Breast epithelium (tissue), 4 donors: Measurements from ENCODE around the gene FBXO22. TPM values are rescaled to one million over a fixed set of nuclear protein-coding genes. Genes with fewer than 3 reads are reported as not detected.

Experiments
- DNase-seq, 2 donors: peaks; one replicate each; pipeline ENCODE4 v3.0.0-alpha.2; 2019; ENCODE audit warnings: low spot score in 2 of 2
- H3K27ac ChIP-seq, 2 donors: fragments of 200-600 bp; sonication (generic) in 1 of 2; one replicate each; pipeline ENCODE4 v1.5.1; 2016 to 2019; ENCODE audit warnings: mild to moderate bottlenecking in 1 of 2
- H3K27me3 ChIP-seq, 2 donors: fragments of 200-600 bp; sonication (generic) in 1 of 2; one replicate each; pipeline versions ENCODE4 v1.5.1 to v1.6.0; 2017 to 2019; ENCODE audit warnings: control low read depth in 1 of 2, mild to moderate bottlenecking in 1 of 2
- H3K36me3 ChIP-seq: fragments of 200-600 bp; one replicate; pipeline ENCODE4 v1.5.1; 2019
- H3K4me1 ChIP-seq, 2 donors: fragments of 200-600 bp; sonication (generic); one replicate each; pipeline ENCODE4 v1.5.1; 2016 to 2019; ENCODE audit warnings: control low read depth in 1 of 2
- H3K4me3 ChIP-seq, 3 donors: fragments of 200-600 bp; sonication (generic); 1 replicate in 2 of 3; 2 replicates in 1 of 3; pipeline ENCODE4 v1.5.1; 2016 to 2019; ENCODE audit warnings: mild to moderate bottlenecking in 3 of 3, moderate library complexity in 2 of 3
- H3K9me3 ChIP-seq, 2 donors: fragments of 200-600 bp; sonication (generic) in 1 of 2; one replicate each; pipeline ENCODE4 v1.5.1; 2016 to 2019; ENCODE audit warnings: control low read depth in 1 of 2
- CTCF ChIP-seq, 3 donors: fragments of 450-650 bp; IDR thresholded peaks; one replicate each; pipeline ENCODE4 v1.5.1; 2016 to 2017; ENCODE audit warnings: antibody characterized with exemption in 3 of 3, mild to moderate bottlenecking in 3 of 3, moderate library complexity in 3 of 3
- POLR2A ChIP-seq: fragments of 450-650 bp; IDR thresholded peaks from one replicate; pipeline ENCODE4 v1.6.1; 2016; ENCODE audit warnings: antibody characterized with exemption, mild to moderate bottlenecking, moderate library complexity
- POLR2AphosphoS5 ChIP-seq, 3 donors: sonication (generic); formaldehyde crosslinking; IDR thresholded peaks; one replicate each; pipeline ENCODE4 v1.6.1; 2017; ENCODE audit warnings: antibody characterized with exemption in 3 of 3
- intact Hi-C: fragments of 100-400 bp; cut with DNase I; formaldehyde crosslinking; loops from one replicate; pipeline ENCODE4 v1.15.1; 2023; ENCODE audit warnings: low total_unique reads
- total RNA-seq, 3 donors: library from RNA; depleted of rRNA; stranded (reverse); fragments of >200 nt; gene quantifications; one replicate each; pipeline ENCODE4 v1.1.0, GENCODE V29; 2016

FBXO22 gene
- total RNA-seq, 3 donors from 2014 or later = 12.8 to 25.3 (median 24.6) TPM

DNA sequence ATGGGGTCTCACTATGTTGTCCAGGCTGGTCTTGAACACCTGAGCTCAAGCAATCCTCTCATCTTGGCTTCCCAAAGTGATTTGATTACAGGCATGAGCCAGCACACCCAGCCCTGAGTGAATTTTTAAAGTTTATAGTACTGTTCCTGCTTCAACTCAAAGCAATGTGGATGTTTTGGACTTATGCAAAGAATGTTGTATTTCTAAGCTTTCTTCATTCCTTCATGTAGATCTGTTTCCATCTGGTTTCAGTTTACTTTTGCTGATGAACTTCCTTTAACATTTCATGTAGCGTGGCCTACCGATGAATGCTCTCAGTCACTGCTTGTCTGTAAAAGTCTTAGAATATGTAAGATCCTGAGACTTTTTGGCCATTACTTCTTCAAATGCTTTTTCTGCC, 85.4 kb downstream of the FBXO22 start:
- intact Hi-C loops = no loop called here
- Histone ChIP-seq H3K27me3 (no peaks in the 10 kb centered on the region), H3K9me3 (peaks cover 0 to 11% of the 10 kb centered on the region in 2 donors), H3K27ac (no peak overlapping the region), H3K4me3 (no peak overlapping the region), H3K36me3 (no peaks in the 10 kb centered on the region), H3K4me1 (no peaks in the 10 kb centered on the region)
- TF ChIP-seq CTCF (IDR thresholded peaks at IDR 0.05) = no peak
- no peak for DNase-seq

GRCh38 chr15:75989875-75990274, 86.2 kb downstream of the FBXO22 start:
- no peak for DNase-seq
- H3K27me3 ChIP-seq = no peaks in the 10 kb centered on the region
- no peak overlapping the region for H3K27ac ChIP-seq
- H3K9me3 ChIP-seq = peaks cover 0 to 11% of the 10 kb centered on the region in 2 donors
- no peaks in the 10 kb centered on the region for H3K4me1 ChIP-seq
- intact Hi-C loops = loop anchor here (10.0 kb wide), 1 partner anchor 1005 kb away; no protein-coding TSS in a partner anchor
- no peak overlapping the region for H3K4me3 ChIP-seq
- H3K36me3 ChIP-seq = no peaks in the 10 kb centered on the region
- TF ChIP-seq POLR2A = no peak
- no peak for TF ChIP-seq CTCF (IDR thresholded peaks at IDR 0.05)
- no peak for TF ChIP-seq POLR2AphosphoS5 (IDR thresholded peaks at IDR 0.05)

Other genes starting within 250 kb of the FBXO22 start
- 10 to 100 TPM in 2 of 3 donors, 1 to 10 TPM in 1; 6.3 to 42.9 (median 17.0) TPM for gene CSPG4, start 191.0 kb upstream of the FBXO22 start, total RNA-seq
- gene UBE2Q2, start 60.4 kb upstream of the FBXO22 start, total RNA-seq = 10 to 100 TPM; 45.9 to 56.5 (median 48.8) TPM
- gene NRG4, start 108.5 kb downstream of the FBXO22 start, total RNA-seq = under 1 TPM in 1 of 3 donors, not detected in 2; 0.15 TPM
- gene TMEM266, start 156.1 kb downstream of the FBXO22 start, total RNA-seq = under 1 TPM in 2 of 3 donors, not detected in 1; 0.29 to 0.32 TPM